ENCODE results near the gene HAUS6.
"Not testable (repeated sequence)": the region's sequence is repeated elsewhere in the genome, so short reads cannot be mapped to it uniquely, and the experiment has no call there.

GRCh38 chr9:19021649-19022048 is 81.1 kb downstream of the HAUS6 start:
- TF ChIP-seq CTCF (conservative IDR thresholded peaks at IDR 0.05); ZFX (IDR thresholded peaks at IDR 0.05): not testable (repeated sequence)
